PFSK-1 (cell line): Measurements from ENCODE around the gene DET1.

ENCODE experiments used
- REST ChIP-seq, 2 experiments: IDR thresholded peaks; 2 replicates each; pipeline versions ENCODE4 v1.6.1 to v1.8.0; 2011 to 2012; ENCODE audit warnings: low read depth in 2 of 2, low read length in 2 of 2, control low read depth in 1 of 2, inconsistent platforms in 1 of 2, mild to moderate bottlenecking in 1 of 2, moderate library complexity in 1 of 2; ENCODE audit not compliant: insufficient read depth in 1 of 2
- TAF1 ChIP-seq: IDR thresholded peaks from 2 replicates; pipeline ENCODE4 v1.6.1; 2012; ENCODE audit warnings: low read length, control low read depth, borderline replicate concordance; ENCODE audit not compliant: insufficient read depth

GRCh38 chr15:88506628-88507027 is 39.9 kb downstream of the DET1 start:
- TF ChIP-seq TAF1 (no peak), REST (IDR thresholded peaks at IDR 0.05; ENCODE audit: insufficient read depth in 1 of 2, low read depth in 2 of 2, low read length in 2 of 2) (no peak)
